ENCODE measurements around the gene GLS. TPM values are rescaled to one million over a fixed set of nuclear protein-coding genes. Genes with fewer than 3 reads are reported as not detected.

GLS gene
- total and polyA plus RNA-seq, 2 of the 13 experiments (the other 11 are each of a cell fraction or from before 2014, with no cell fraction given), result 78.6 to 183 TPM

GRCh38 chr2:190879474-190880377, 895 bp upstream of the GLS start (continued):
- TF ChIP-seq MYPOP (CRISPR knock-in tag; IDR thresholded peaks at IDR 0.05) (no peak), PAXIP1 (CRISPR knock-in tag; conservative IDR thresholded peaks at IDR 0.05) (peak; percentile 40; the same call in 1 of the 2 replicates), GPBP1L1 (CRISPR knock-in tag; IDR thresholded peaks at IDR 0.05) (no peak), SNAI1 (CRISPR knock-in tag; IDR thresholded peaks at IDR 0.05; ENCODE audit: borderline replicate concordance) (0 out of 2 replicates have a peak, but pooled peaks have one; percentile 21), SOX13 (IDR thresholded peaks at IDR 0.05) (no peak), SOX13 (CRISPR knock-in tag; conservative IDR thresholded peaks at IDR 0.05 in 1 of 2, IDR thresholded peaks at IDR 0.05 in 1 of 2) (no peak), MAZ (IDR thresholded peaks at IDR 0.05; ENCODE audit: borderline replicate concordance, low read depth, low read length) (peak; percentile 1; the same call in 1 of the 2 replicates), MAZ (CRISPR knock-in tag; IDR thresholded peaks at IDR 0.05; ENCODE audit: low read depth) (no peak), ZNF121 (CRISPR knock-in tag; IDR thresholded peaks at IDR 0.05) (peak; percentile 91), ZNF329 (CRISPR knock-in tag; IDR thresholded peaks at IDR 0.05; ENCODE audit: low read depth) (no peak), PHF5A (CRISPR knock-in tag; IDR thresholded peaks at IDR 0.05; ENCODE audit: low read depth, unreplicated experiment) (no peak), NR2F2 (IDR thresholded peaks at IDR 0.05; ENCODE audit: borderline replicate concordance, low read depth) (0 out of 2 replicates have a peak, but pooled peaks have one; percentile 33), FOXP4 (CRISPR knock-in tag; IDR thresholded peaks at IDR 0.05) (peak; percentile 33; the same call in 1 of the 2 replicates), SPEN (CRISPR knock-in tag; IDR thresholded peaks at IDR 0.05; ENCODE audit: low read depth) (no peak)
- TF ChIP-seq, protein P1, sequence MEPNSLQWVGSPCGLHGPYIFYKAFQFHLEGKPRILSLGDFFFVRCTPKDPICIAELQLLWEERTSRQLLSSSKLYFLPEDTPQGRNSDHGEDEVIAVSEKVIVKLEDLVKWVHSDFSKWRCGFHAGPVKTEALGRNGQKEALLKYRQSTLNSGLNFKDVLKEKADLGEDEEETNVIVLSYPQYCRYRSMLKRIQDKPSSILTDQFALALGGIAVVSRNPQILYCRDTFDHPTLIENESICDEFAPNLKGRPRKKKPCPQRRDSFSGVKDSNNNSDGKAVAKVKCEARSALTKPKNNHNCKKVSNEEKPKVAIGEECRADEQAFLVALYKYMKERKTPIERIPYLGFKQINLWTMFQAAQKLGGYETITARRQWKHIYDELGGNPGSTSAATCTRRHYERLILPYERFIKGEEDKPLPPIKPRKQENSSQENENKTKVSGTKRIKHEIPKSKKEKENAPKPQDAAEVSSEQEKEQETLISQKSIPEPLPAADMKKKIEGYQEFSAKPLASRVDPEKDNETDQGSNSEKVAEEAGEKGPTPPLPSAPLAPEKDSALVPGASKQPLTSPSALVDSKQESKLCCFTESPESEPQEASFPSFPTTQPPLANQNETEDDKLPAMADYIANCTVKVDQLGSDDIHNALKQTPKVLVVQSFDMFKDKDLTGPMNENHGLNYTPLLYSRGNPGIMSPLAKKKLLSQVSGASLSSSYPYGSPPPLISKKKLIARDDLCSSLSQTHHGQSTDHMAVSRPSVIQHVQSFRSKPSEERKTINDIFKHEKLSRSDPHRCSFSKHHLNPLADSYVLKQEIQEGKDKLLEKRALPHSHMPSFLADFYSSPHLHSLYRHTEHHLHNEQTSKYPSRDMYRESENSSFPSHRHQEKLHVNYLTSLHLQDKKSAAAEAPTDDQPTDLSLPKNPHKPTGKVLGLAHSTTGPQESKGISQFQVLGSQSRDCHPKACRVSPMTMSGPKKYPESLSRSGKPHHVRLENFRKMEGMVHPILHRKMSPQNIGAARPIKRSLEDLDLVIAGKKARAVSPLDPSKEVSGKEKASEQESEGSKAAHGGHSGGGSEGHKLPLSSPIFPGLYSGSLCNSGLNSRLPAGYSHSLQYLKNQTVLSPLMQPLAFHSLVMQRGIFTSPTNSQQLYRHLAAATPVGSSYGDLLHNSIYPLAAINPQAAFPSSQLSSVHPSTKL (CRISPR knock-in tag; IDR thresholded peaks at IDR 0.05), result peak; percentile 42

All from HepG2 (cell line).